Measurements from ENCODE around the gene DLEC1.
"Not testable (repeated sequence)": the region's sequence is repeated elsewhere in the genome, so short reads cannot be mapped to it uniquely, and the experiment has no call there.

Gene DLEC1

DNA sequence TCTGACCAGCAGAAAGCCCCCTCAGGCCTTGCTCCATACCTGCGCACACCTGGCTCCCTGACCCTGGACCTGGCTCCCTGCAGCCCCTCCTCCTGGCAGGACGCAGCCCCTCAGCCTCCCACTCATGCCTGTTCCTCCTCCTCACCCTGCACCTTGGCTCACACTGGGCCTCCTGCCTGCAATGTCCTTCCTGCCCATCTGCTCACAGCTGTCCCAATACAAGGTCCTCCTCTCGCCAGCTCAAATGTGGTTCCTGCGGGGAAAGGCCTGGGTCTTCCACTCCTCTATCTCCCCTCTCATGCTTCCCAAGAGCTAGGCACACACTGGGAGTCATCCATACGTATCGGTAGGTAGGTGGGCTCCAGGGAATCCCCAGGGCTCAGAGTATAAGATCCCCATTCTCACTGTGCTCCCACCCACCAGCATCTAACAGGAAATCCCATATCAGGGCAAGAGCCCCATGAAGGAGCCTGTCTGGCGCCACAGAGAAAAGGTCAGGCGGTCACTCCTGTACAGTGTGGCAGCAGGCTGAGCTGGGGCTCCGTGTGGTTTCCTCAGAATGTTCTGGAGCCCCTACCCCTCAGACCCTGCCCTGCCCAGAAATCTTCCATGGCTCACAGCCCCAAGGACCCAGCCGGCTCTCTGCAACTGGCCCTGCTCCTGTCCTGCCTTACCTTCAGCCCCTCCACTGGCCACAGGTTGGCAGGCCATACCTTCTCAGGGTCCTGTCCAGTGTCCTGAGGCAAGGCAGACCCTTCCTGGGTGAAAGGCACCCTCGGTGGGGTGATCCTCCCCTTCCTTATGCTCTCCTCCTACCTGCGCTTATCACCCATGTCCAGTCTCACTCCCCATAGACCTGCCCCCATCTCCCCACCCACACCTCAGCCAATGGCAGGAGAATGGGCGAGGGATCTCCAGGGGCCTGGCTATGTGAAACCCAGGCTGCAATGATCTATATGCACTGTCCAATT is 20.4 kb upstream of the DLEC1 start:
- no peak for DNase-seq (ENCODE audit: low read depth in 2 of 2)

DNA sequence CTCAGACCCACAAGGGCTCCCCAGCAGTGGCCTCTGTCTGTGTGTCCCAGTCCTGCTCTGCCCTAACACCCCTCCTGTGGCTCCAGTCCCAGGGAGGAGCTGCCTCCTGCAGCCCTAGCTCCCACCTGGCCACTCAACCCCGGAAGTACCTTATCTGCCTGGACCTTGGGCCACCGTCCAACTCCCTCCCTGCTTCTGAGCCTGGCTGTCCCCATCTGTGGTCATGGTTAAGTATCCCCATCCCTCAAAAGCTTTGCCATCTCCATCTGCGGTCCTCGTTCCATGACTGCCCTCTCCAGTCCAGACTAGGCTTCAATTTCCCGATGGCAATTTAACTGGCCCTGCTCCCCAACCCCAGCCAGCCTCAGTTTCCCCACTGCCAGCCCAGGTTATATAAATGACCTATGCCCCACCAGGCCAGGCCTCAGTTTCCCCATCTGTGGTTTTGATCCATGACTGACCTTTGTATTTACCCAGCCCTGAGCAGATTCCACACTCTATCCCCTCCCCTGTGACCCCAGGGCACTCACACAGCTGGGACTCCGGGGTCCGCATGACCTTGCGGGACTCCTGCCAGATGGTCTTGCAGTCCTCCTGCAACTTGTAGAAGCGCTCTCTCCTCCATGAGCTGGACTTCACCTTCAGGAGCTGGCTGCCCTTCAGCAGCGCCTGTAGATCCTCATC is 19.2 kb upstream of the DLEC1 start:
- DNase-seq (ENCODE audit: low read depth in 2 of 2): no peak

- DNase-seq (ENCODE audit: low read depth in 2 of 2): no peak
Observed at GRCh38 chr3:38020342-38020726, 18.7 kb upstream of the DLEC1 start.

DNA sequence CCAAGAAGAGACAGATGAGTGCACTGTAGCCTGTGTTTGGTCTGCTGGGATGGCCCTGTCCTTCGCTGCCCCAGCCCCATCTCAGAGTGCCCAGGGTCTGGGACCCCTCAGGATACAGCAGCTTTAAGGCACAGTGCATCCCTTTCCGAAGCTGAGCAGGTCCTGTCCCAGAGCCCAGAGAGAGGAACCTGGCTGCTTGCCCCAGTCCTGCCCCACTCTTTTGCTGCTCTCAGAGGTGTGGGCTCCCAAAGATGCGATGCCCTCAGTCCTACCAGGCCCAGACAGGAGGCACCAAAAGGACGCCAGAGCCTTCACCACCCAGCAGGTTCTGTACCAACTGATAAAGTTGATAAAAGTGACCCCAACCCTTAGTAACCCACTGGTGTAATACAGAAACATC is 17.8 kb upstream of the DLEC1 start:
- no peak for DNase-seq (ENCODE audit: low read depth in 2 of 2)

DNA sequence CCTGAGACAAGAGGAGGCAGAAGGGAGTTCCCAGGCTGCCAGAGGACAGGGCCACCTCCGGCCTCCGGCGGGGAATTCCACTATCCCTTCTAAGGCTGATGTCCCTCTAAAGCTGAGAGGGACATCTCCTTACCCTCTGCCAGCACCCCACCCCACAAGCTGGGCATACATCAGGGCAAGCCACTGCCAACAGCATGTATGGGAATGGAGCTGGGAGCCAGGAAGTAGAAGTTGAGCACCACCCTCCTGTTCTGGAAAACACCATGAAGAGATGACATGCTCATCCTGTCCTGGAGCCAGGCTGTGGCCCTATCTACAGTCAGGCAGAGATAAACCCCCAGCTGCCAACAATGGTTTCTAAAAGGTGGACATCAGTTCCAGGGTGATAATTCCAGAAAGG is 16.7 kb upstream of the DLEC1 start:
- DNase-seq (ENCODE audit: low read depth in 2 of 2): no peak

DNA sequence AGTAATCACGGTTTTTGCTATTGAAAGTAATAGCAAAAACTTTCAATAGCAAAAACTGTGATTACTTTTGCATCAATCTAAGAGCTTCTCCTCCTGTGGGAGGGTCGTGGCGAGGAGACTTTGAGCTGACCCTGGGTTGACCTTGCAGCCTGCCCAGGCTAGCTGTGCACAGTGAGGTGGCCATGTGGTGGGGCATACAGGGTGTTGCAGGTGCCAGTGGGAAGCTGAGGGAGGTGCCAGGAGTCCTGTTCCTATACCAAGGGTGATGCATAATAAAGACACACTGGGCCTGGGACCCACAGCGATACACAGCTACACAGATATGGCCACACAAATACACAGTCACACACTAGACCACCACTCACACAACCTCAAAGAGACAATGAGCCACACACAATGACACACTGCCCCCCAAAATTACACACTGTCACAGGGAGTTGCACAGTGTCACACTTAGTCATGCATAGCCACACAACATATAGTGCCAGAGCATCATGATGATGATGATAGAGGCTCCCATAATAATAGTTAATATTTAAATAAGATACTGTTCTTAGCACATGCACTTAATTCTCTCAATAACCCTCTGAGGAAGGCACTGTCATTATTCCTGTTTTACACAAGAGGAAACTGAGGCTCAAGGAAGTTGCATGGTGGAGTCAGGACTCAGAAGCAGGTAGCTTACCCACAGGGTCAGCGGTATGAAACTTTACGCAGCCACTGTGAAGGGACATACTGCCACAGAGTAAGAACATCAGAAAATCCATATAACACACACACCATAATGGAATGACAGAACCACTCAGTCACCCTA is 15.9 kb upstream of the DLEC1 start:
- no peak for DNase-seq (ENCODE audit: low read depth in 2 of 2)

- DNase-seq (ENCODE audit: low read depth in 2 of 2): no peak
Observed at GRCh38 chr3:38026856-38027255, 12.2 kb upstream of the DLEC1 start.

GRCh38 chr3:38027466-38028465 is 11.2 kb upstream of the DLEC1 start:
- no peak for DNase-seq (ENCODE audit: low read depth in 2 of 2)

DNA sequence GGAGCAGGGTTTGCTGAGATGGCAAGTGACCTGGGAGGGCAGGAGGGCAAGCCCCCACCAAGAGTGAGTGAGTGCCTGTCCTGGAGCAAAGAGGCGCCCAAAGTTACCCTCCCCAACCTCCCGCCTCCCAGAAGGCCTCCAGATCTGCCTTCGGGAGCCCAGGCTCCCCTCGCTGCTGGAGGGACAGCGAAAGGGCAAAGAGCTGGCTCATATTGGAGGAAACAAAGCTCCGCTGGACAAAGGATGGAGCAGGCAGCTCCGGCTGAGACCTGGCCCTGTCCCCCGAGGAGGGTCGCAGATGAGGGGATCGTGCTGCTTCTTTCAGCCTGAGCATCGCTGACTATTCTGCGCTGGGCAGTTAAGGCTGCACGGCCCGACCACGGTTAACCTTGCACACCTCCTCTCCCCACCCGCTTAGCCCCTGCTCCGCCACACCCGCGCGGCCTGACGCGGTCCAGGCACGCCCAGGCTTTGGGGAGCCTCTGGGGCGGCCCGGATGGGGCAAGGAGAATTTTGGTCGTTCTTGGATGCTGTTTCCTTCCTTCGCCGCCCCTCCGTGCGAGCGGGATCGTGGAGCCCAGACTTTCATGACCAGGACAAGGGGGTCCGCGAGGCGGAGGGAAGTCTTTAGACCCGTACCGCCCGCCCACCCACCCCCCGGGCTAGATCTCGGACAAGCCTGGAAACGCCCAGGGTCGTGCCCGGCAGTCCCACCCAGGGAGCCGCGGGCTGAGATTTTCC is 10.2 kb upstream of the DLEC1 start:
- DNase-seq (ENCODE audit: low read depth in 2 of 2): no peak

DNA sequence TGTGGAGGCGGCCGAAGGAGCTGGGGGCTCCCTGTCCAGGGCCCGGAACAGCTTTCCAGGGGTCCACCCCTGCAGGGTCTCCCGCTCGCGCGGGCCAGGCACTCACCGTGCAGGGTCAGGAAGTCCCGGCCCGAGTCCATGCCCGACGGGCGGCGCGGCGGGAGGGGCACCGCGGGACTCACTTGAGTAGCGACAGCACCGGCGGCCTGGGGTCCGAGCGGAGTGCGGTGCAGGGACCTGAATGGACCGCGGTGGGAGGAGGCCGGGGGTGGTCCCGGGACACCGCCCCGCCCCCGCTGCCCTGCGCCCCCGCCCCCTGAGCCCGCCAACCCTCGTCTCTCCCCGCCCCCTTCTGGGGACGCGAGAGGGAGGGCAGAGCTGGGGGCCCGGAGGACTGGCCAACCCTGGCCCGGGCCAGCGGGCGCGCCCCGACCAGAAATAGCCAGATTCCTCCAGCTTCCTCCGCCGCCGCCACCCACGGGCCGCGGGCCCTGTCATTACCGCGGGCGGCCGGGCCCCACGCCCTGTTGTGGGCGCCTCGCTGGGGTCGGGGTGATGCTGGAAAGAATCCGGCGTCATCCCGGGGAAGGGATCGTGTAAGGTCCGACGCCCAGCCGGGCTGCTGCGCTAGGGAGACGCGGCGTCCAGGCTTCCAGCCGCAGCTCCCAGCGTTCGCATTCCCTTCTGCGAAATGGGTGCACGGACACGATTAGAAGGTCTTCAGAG is 9.4 kb upstream of the DLEC1 start, which contains the start of gene PLCD1:
PLCD1 (minus strand) TSS at position 243 of the 726 bp plus-strand sequence; CDS start at position 140, 103 bp downstream.
- no peak for DNase-seq (ENCODE audit: low read depth in 2 of 2)

GRCh38 chr3:38030126-38031021 is 8.6 kb upstream of the DLEC1 start:
- DNase-seq (ENCODE audit: low read depth in 2 of 2): no peak

DNA sequence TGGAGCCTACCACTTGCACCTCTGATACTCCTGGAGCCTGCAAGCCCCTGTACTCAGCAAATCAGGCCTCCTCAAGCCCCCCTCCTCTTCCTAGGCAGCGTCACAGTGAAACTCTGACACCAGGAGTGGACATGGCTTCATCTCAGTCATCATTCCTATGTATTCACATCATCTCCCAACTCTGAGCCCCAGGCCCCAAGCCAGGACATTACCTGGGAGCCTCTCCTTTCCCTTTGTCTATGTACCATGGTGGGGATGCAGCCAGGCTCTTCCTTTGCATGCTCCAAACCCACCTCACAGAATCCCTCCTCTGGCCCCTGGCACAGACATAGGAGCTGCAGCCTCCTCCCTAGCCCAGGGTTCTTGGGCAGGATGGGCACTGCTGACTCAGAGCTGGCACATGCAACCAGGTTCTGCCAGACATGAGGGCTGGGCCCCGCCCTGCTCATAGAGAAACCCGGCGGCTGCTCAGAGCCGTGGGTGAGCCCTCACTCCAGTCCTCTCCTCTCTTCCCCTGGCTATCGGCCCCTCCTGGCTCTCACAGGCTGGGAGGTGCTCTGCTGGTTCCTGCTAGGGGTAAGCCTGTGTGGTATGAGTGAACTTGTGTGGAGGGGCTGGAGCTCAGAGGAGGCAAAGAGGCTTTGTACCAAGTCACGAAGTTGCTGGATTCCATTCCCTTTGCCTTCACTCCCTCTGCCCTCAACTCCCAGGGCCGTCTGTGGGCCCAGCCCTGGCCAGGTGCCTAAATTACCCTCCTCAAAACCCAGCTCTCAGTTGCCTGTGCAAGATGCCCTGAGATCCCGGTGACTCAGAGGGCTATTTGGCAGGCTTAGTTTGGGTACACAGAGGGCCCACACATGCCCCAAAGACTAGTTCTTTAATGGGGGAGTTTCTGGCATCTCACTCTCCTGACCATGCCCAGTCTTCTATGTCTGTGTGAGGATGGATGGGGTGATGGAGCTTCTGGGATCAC is 7.7 kb upstream of the DLEC1 start:
- DNase-seq (ENCODE audit: low read depth in 2 of 2): no peak

- no peak for DNase-seq (ENCODE audit: low read depth in 2 of 2)
Observed at GRCh38 chr3:38032328-38032865, 6.6 kb upstream of the DLEC1 start.

GRCh38 chr3:38033586-38033985 is 5.4 kb upstream of the DLEC1 start:
- DNase-seq (ENCODE audit: low read depth in 2 of 2): not testable (repeated sequence)

DNA sequence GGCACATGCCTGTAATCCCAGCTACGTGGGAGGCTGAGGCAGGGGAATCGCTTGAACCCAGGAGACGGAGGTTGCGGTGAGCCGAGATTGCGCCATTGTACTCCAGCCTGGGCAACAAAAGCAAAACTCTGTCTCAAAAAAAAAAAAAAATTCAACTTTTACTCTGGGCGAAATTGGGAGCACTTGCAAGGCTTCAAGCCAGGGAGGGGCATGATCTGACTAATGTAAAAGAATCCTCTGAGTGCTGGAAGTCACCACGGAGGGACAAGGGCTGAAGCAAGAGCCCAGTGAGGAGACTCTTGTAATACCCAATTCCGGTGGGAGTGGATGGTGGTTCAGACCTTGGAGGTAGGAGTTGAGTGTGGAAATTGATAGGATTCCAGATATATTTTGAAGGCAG is 4.7 kb upstream of the DLEC1 start:
- not testable (repeated sequence) for DNase-seq (ENCODE audit: low read depth in 2 of 2)

- no peak for DNase-seq (ENCODE audit: low read depth in 2 of 2)
Observed at GRCh38 chr3:38036286-38036685, 2.7 kb upstream of the DLEC1 start.

GRCh38 chr3:38036906-38037305 is 2.1 kb upstream of the DLEC1 start:
- no peak for DNase-seq (ENCODE audit: low read depth in 2 of 2)
